ENCODE results near the gene POLR3G.
A peak's percentile ranks its signal among the peaks of the same experiment; 100 is the strongest.

Gene POLR3G

GRCh38 chr5:90504743-90505142 lies 30.1 kb downstream of the POLR3G start:
- FAIRE-seq: no peak

DNA sequence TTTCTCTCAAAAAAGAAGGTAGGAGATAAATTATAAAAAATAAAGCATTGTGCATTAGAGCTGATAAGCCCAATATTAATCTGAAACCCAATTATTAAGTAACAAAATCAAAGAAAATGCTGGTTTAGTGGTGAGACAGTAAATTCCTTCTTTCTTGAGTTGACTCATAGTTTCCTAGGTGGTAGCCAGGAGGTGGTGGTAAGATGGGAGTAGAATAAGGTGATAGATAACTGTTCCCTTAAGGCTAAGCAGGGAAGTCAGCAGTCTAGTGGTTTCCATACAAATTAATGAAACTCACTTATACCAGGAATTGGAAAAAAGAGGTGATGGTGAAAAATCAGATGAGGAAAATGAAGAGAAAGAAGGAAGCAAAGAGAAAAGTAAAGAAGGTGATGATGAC lies 31.6 kb downstream of the POLR3G start:
- no peak for FAIRE-seq

DNA sequence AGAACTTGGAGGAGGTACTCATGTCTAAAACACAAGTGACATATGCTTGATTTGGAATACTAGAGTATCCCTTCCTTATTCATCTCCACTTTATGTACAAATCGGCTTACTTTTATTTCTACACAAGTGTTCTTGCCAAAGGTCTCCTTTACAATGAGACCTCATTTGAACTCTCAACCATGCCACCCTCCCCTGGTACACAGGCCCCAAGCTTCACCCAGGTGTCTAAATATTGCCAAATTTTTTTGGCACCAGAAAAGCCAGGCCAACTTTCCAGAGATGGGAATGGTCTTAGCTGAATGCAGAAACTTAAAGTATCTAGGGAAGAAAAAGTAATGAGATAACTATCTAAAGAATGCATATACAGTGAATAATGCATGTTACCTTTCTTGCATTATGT lies 35.8 kb downstream of the POLR3G start:
- no peak for FAIRE-seq

DNA sequence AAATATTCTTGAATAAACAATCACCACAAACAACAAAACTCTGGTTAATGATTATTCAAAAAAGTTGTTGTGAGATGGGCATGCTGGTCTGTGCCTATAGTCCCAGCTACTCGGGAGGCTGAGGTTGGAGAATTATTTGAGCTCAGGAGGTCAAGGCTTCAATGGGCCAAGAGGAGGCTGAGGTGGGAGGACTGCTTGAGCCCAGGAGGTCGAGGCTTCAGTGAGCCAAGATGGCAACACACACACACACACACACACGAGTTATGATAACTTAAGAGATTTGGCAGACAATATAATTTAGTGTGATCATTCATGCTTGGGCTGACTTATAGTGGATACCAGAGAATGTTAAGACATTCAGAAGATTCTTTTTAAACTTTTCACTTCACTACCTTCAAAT lies 39.9 kb downstream of the POLR3G start:
- FAIRE-seq: no peak

DNA sequence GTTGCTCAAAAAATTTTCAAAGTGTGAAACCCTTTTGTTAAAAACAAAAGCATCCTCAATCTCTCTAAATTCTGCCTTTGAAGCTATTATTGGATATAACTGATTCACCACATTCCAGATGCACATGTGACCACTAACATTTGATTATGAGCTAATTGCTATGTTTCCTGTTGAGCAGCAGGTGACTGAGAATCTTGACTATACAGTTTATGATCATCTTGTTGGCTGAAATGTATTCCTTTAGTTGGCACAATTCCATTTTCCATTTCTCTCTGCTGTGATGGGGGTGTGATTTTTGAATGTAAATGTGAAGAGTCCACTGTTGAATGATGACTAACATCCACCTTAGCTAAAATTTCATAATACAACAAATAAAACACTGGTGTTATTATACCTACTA lies 44.0 kb downstream of the POLR3G start:
- no peak for FAIRE-seq

GRCh38 chr5:90519081-90519480 lies 44.4 kb downstream of the POLR3G start:
- no peak for FAIRE-seq

GRCh38 chr5:90528601-90529193 lies 54.0 kb downstream of the POLR3G start:
- FAIRE-seq: no peak

- peak; percentile 87 for FAIRE-seq
Observed at GRCh38 chr5:90529194-90529938, 54.7 kb downstream of the POLR3G start, which contains the start of gene LYSMD3. Gene LYSMD3, minus strand, starts transcription at chr5:90529584. Its CDS starts 4,295 bp downstream, at chr5:90525289.

- FAIRE-seq: peak; percentile 59
Observed at GRCh38 chr5:90529939-90530677, 55.4 kb downstream of the POLR3G start.

- FAIRE-seq: no peak
Observed at GRCh38 chr5:90530736-90531487, 56.2 kb downstream of the POLR3G start.

DNA sequence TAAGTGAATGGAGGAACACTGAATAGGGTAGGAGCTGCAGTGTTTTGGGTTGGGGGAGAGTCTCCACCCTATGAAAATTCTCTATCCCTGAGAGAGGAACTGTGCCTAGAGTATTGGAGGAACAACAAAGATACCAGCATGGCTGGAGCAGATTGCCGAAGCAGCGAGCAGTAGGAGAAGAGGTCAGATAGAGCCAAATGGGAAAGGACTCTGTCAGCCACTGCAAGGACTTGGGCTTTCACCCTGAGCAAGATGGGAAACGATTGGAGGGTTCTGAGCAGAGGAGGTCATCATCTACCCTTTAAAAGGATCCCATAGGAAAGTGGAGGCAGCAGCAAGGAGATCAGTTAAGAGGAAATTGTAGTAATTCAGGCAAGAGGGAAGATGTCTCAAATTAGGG lies 59.1 kb downstream of the POLR3G start:
- no peak for FAIRE-seq

GRCh38 chr5:90534922-90535321 lies 60.3 kb downstream of the POLR3G start:
- FAIRE-seq: no peak

GRCh38 chr5:90542827-90543519 lies 68.3 kb downstream of the POLR3G start:
- no peak for FAIRE-seq

DNA sequence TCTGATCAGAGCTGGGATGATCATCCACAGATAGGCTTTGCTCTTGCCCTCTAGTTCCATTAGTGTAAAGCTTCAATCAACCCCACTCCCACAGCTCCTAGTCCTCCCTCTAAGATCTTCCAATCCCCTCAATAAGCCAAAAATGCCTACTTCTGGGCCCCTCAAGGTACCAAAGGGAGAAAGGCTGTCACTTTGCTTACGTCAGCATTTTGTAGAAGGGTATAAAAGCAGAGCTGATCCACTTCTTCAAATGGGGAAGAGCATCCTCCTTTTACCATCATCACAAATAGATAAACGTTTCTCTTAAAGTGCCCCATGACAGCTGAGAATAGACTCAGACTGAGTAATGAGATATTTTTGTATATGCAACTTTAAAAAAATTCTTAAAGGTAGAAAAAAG lies 70.8 kb downstream of the POLR3G start:
- no peak for FAIRE-seq

DNA sequence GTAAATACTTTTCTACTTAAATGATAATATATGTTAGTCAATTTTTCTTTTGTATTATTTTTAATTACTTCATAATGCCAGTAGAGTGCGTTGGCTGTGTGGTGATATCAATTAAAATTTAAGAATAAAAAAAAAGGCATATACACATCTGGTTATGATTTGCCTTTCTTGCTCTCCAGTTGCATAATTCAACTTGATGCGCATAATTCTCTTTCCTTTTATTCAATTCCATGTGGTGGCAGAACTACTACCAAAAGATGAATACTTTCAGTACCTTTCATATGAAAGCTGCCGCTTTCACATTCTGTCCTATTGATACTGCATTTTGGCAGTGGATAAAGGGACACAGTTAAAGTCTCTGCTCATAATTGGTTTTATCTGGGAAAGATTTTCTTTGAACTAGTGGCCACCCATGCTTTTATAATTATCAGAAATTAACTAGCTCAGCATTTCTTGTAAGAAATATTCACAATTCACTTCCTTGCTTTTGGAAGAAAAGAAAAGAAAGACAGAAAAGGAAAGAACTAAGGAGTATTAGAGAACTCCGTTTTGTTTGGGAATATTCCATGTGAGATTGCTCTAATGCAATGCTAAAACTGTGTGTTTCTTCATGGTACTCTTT lies 71.7 kb downstream of the POLR3G start:
- no peak for FAIRE-seq

- no peak for FAIRE-seq
Observed at GRCh38 chr5:90547072-90547536, 72.4 kb downstream of the POLR3G start.

DNA sequence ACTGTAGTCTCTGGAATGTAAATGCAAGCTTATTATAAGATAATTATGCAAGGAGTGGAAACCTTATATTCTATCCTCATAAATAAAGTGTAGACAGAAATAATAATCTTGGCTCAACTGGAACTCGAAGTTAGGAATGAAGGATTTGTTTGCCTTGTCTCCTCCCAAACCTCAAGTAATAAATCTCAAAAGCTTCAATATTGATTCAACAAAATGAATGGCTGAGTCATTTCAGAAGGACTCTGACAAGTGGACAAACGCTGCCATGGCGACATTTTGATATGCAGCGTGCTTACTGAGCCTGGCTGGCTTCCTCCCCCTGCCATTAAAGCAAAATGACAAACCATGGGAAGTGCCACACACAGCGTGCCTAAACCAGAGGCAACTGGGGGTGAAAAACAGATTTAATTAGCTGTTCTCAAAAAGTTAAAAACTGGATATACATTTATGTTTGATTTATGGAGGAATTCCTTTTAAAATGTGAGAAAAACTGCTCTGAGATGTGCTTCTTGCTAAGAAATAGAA lies 73.5 kb downstream of the POLR3G start:
- FAIRE-seq: no peak

GRCh38 chr5:90549223-90549622 lies 74.6 kb downstream of the POLR3G start:
- FAIRE-seq: no peak

DNA sequence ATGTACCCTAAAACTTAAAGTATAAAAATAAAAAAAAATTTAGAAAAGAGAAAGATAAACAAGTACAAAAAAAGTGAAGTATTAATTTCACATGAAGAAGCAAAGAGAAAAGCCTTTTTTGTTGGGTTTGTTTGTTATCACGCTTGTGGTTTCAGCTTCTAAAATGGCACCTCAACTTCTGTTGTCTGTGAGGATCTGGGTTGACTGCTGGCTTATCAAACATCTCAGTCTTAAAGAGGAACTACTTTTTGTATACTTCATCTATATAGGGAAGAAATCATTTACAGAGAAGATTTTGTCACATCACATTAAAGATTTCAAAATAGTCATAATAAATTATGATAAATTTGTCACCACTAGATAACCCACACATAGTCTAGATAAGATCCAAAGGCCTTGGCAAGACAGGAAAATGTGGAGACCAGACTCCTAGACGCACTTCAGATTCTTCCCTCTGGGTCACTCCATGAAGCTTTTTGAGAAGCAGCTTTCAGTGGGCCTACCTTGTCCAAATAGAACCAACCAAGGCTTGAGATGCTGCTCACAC lies 75.1 kb downstream of the POLR3G start:
- no peak for FAIRE-seq

- FAIRE-seq: no peak
Observed at GRCh38 chr5:90550963-90551362, 76.3 kb downstream of the POLR3G start.

DNA sequence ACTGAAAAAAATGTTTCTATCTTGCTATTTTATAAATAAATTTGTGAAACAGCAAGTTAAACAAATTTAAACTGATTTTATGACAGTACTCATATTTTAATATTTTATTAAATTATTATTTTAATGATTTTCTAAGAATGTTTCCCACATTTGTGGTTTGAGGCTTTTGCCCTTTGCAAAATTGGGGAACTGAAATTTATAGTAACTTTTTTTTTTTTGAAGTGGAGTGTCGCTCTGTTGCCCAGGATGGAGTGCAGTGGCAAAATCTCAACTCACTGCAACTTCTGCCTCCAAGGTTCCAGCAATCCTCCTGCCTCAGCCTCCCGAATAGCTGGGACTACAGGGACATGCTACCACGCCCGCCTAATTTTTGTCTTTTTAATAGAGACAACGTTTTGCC lies 76.7 kb downstream of the POLR3G start:
- peak; percentile 34 for FAIRE-seq
